ENCODE data around the gene TOR2A.

DNA sequence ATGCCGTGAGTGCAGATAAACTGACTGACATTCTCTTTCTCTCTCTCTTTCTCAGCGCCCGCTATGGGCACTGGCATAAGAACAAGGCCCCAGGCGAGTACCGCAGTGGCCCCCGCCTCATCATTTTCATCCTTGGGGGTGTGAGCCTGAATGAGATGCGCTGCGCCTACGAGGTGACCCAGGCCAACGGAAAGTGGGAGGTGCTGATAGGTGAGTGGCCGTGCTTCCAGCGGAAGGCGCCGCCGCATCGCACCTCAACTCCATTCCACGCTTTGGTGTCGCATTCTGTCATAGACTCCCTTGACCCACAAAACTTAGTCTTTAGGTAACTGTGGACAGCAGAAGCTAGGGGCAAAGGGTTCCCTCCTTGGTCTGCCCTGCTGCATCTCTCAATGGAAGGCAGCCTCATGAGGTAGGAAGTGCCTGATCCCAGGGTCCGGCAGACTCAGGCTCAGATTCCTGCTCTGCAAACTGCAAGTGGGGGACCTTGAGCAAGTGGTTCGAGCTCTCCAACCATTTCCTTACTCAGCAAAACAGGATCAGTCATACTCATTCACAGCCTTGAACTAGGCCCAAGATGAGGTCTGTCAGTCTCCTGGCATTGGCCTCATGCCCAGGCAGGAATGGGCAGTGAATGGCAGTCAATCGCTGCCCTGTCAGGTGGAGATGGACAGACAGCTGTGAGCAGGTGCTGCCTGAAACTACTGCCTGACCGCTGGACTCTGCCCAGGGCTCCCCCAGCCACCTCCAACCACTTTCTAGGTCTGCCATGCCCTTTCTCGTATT lies 52.5 kb downstream of the TOR2A start:
- TF ChIP-seq POLR2AphosphoS5 (IDR thresholded peaks at IDR 0.05) (no peak), POLR2A (IDR thresholded peaks at IDR 0.05) (no peak), EP300 (IDR thresholded peaks at IDR 0.05; ENCODE audit: low read depth) (no peak)
- TF ChIP-seq, protein P1, sequence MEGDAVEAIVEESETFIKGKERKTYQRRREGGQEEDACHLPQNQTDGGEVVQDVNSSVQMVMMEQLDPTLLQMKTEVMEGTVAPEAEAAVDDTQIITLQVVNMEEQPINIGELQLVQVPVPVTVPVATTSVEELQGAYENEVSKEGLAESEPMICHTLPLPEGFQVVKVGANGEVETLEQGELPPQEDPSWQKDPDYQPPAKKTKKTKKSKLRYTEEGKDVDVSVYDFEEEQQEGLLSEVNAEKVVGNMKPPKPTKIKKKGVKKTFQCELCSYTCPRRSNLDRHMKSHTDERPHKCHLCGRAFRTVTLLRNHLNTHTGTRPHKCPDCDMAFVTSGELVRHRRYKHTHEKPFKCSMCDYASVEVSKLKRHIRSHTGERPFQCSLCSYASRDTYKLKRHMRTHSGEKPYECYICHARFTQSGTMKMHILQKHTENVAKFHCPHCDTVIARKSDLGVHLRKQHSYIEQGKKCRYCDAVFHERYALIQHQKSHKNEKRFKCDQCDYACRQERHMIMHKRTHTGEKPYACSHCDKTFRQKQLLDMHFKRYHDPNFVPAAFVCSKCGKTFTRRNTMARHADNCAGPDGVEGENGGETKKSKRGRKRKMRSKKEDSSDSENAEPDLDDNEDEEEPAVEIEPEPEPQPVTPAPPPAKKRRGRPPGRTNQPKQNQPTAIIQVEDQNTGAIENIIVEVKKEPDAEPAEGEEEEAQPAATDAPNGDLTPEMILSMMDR (IDR thresholded peaks at IDR 0.05) = no peak
